ENCODE measurements around the gene ADAMTS15. TPM values are rescaled to one million over a fixed set of nuclear protein-coding genes. Genes with fewer than 3 reads are reported as not detected.

The ADAMTS15 gene
- total and polyA plus RNA-seq, 12 donors: 7.7 to 49.4 (median 16.4) TPM

- WGBS, 2 donors: 86 to 91% methylated on average over 5 of the region's 5 CpGs
- Histone ChIP-seq H3K4me3 (no peak overlapping the region), H3K4me1 (peaks cover 0 to 9% (median 5%) of the 10 kb centered on the region in 9 donors), H3K36me3 (no peaks in the 10 kb centered on the region), H3K27ac (no peak overlapping the region), H3K9me3 (no peaks in the 10 kb centered on the region), H3K27me3 (peaks cover 0 to 2% (median 0%) of the 10 kb centered on the region in 7 donors)
- no peak for ATAC-seq
- no peak for DNase-seq
- intact Hi-C loops (cut with DNase I): no loop called here
- TF ChIP-seq CTCF (IDR thresholded peaks at IDR 0.05): no peak
Observed at GRCh38 chr11:130418210-130418609, 30.2 kb upstream of the ADAMTS15 start.

DNA sequence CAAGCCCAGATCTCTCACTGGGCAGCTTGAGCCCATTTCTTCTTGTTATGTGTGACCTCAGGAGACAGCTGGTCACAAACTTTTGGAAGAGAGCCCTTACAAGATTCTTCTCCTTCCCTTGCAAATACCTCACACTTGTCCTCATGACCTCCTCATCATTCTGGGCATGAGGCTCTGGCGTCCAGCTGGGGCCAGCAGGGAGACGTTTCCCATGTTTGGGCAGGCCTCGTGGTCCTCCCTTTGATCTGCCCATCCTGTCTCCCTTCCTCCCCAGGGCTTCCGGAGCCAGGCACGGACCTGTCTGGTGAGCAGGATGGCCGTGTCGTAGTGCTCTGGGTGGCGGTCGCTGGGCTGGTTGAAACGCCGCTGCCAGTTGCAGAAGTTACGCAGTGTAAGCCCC, 29.7 kb upstream of the ADAMTS15 start:
- no peak for DNase-seq
- peak in 4 of 8 donors; percentile 14 to 45 (median 22) for ATAC-seq
- Histone ChIP-seq H3K27ac (no peak overlapping the region), H3K4me3 (no peak overlapping the region), H3K27me3 (peaks cover 0 to 2% (median 0%) of the 10 kb centered on the region in 7 donors), H3K4me1 (peaks cover 0 to 9% (median 5%) of the 10 kb centered on the region in 9 donors), H3K36me3 (no peaks in the 10 kb centered on the region), H3K9me3 (no peaks in the 10 kb centered on the region)
- intact Hi-C loops (cut with DNase I): no loop called here
- 61 to 75% methylated on average over 12 of the region's 12 CpGs for WGBS, 2 donors
- no peak for TF ChIP-seq CTCF (IDR thresholded peaks at IDR 0.05)

DNA sequence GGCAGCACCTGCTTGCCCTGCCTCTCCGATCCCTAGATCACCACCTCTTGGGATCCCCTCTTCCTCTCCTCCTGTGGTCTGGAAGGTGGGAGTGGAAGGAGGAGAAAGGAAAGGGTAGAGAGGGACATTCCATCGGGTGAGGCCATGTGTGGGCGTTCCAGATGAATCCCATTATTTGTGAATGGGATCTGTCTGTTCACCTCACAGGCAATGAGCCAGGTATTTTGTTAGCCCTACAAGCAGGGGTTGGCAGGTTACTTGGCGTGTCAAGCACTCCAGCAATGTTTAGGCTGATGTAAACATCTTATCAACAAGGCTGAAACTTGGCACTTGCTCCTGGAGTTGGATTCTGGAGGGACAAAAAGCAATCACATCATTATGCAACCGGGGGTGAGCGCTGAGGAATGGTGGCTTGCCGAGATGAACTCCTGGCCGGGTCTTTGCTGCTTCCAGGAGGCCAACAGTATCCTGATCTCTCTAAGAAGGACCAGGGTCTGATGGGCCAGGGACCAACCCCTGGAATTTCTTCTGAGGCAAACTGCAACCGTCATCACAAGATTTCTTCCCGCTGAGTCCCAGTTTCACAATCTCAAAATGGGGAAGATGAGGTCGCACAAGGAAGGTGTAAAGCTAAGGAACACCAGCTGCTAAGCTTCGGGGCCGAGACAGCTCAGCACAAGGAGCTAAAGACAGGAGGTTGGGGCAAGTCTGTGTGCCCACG, 27.8 kb upstream of the ADAMTS15 start:
- Histone ChIP-seq H3K36me3 (no peaks in the 10 kb centered on the region), H3K27ac (no peak overlapping the region), H3K27me3 (peaks cover 0 to 13% (median 1%) of the 10 kb centered on the region in 7 donors), H3K4me1 (peaks cover 0 to 9% (median 5%) of the 10 kb centered on the region in 9 donors), H3K4me3 (no peak overlapping the region), H3K9me3 (no peaks in the 10 kb centered on the region)
- WGBS, 2 donors: 55% methylated on average over 14 of the region's 14 CpGs
- DNase-seq (no peak), ATAC-seq (peak in 2 of 8 donors; percentile 5 to 43)
- intact Hi-C loops (cut with DNase I): loop anchor here in 2 of 10 donors (5.0 to 10.0 kb wide), 2 partner anchors 206 to 208 kb away; no protein-coding TSS in a partner anchor
- no peak for TF ChIP-seq CTCF (IDR thresholded peaks at IDR 0.05)

DNA sequence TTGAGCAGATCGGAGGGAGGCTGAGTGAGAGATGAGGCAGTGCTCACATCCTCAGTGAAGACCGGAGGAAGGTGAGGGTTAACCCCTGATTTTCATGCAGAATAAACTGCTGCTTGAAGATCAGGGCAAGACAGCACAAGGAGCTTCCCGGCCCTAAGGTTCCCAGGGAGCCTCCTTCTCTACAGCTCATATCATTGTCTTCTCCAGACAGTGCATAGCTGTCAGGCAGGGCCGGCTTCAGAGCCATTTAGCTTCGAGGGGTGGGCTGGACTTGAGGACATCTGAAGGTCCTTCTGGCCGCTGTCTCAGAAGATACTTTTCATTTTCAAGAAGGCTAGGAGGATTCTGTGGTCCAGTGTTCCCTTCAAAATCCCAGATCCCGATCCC, 27.3 kb upstream of the ADAMTS15 start:
- ATAC-seq (no peak), DNase-seq (no peak)
- peaks cover 0 to 10% (median 6%) of the 10 kb centered on the region in 9 donors for H3K4me1 ChIP-seq
- H3K27me3 ChIP-seq: peaks cover 0 to 19% (median 2%) of the 10 kb centered on the region in 7 donors
- 79 to 82% methylated on average over 7 of the region's 7 CpGs for WGBS, 2 donors
- no peak overlapping the region for H3K4me3 ChIP-seq
- H3K9me3 ChIP-seq: no peaks in the 10 kb centered on the region
- H3K27ac ChIP-seq: no peak overlapping the region
- no peaks in the 10 kb centered on the region for H3K36me3 ChIP-seq
- intact Hi-C loops (cut with DNase I): loop anchor here in 2 of 10 donors (5.0 to 10.0 kb wide), 2 partner anchors 206 to 209 kb away; no protein-coding TSS in a partner anchor
- no peak for TF ChIP-seq CTCF (IDR thresholded peaks at IDR 0.05)

All from heart right ventricle (tissue), 16 donors.